T47D (cell line): Measurements from ENCODE around the gene KIF16B.

Experiments used
- DNase-seq, 2 experiments: peaks; one replicate each; pipeline versions ENCODE4 v3.0.0 to v3.0.0-alpha.2; 2011 to 2012; ENCODE audit warnings: low read depth in 1 of 2, low spot score in 1 of 2
- JUND ChIP-seq: IDR thresholded peaks from 2 replicates; pipeline ENCODE4 v1.6.1; 2012; ENCODE audit warnings: low read depth
- in situ Hi-C: cut with HindIII; loops from 2 replicates; pipeline ENCODE4 v1.10.0; 2016; ENCODE audit warnings: low sequenced_read_pairs, low pct_unique_long_range_greater_than_20kb

Gene KIF16B

DNA sequence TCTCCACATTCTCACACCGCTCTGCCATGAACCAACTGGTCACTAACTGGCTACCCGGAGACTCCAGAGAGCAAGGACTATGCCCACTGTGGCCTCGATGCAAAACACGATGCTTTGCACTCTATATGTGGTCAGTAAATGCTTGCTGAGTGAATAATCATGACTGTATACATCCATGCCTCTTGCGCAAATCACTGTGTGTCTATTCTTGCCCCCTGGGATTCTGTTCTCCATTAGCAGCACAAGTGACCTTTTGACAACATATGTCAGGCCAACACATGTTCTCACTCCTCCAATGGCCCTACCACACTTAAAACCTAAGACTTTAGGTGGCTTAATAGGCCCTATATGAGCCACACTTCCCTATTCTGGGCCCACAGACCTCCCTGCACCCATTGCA, 16.9 kb downstream of the KIF16B start:
- in situ Hi-C loops = no loop called here
- DNase-seq = no peak
- TF ChIP-seq JUND = no peak

GRCh38 chr20:16555754-16556153, 17.5 kb downstream of the KIF16B start:
- TF ChIP-seq JUND = no peak
- no peak for DNase-seq

DNA sequence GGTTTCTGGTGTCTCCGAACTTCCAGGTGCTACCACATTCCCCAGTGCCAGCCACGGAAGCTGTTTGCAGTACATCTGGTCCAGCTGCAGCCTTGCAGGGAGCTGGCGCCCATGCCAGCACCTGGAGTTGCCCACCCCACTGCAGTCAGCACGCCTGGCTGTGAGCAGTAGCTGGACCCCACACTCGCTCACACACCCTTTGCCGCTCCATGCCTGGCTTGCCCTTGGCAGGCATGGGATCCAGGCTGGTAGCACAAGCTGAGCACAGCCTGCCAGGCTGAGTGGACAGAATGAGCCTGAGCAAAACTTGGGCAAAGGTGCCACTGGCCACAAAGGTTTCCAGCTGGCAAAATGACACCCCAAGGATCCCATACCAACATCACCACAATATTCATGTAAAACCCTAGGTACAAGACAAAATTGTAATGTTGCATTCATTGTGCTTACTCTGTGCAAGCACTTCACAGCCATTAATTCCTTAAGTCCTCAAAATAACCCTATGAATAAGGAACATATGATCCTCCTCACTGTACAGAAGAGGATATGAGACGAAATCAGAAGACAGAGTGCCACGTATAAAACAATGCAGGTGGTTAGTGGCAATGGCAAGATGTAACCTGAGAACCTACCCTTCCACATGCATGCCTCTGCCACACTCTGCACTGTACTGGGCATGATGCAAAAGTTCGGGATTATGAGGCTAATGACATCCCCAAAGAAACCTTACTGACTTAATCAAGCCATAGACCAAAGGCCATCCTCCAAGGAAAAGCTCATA, 18.3 kb downstream of the KIF16B start:
- in situ Hi-C loops = no loop called here
- TF ChIP-seq JUND = no peak

More at GRCh38 chr20:16555754-16556153, 17.5 kb downstream of the KIF16B start:
- in situ Hi-C loops = no loop called here

DNA sequence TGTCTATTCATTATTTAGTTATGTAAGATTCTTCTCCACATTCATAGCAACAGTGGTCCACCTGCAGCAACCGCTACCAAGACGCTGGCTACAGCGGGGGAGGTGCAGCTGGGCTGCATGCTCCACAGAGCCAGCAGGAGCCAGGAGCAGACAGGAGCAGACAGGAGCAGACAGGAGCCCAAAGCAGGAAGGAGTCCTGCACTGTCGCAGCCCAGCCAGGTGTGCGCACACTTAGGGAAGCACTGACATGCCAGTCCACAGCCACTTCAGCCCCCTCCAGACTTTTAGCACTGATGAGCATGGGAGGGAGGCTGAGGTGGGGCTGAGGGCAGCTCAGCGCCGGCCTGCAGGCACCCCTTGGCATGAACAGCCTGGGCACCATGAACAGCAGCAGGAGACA, 19.6 kb downstream of the KIF16B start:
- in situ Hi-C loops = no loop called here

More for the DNA sequence above, 18.3 kb downstream of the KIF16B start:
- DNase-seq = peak in 1 of 2 experiments; percentile 36

GRCh38 chr20:16553101-16553500, 20.1 kb downstream of the KIF16B start:
- no peak for TF ChIP-seq JUND
- no peak for DNase-seq
- in situ Hi-C loops = no loop called here

More for the DNA sequence above, 19.6 kb downstream of the KIF16B start:
- no peak for TF ChIP-seq JUND
- no peak for DNase-seq

GRCh38 chr20:16552015-16552414, 21.2 kb downstream of the KIF16B start:
- no peak for DNase-seq
- TF ChIP-seq JUND = no peak
- in situ Hi-C loops = no loop called here

- in situ Hi-C loops = no loop called here
- peak in 1 of 2 experiments; percentile 74 for DNase-seq
- no peak for TF ChIP-seq JUND
Measured at GRCh38 chr20:16551607-16552006, 21.6 kb downstream of the KIF16B start.

GRCh38 chr20:16548068-16548672, 25.1 kb downstream of the KIF16B start:
- in situ Hi-C loops = no loop called here
- TF ChIP-seq JUND = no peak
- no peak for DNase-seq

- no peak for DNase-seq
- no peak for TF ChIP-seq JUND
- in situ Hi-C loops = no loop called here
Measured at GRCh38 chr20:16544949-16545348, 28.3 kb downstream of the KIF16B start.

GRCh38 chr20:16542477-16542876, 30.8 kb downstream of the KIF16B start:
- no peak for TF ChIP-seq JUND
- in situ Hi-C loops = no loop called here

GRCh38 chr20:16541878-16542277, 31.4 kb downstream of the KIF16B start:
- in situ Hi-C loops = no loop called here
- DNase-seq = no peak
- no peak for TF ChIP-seq JUND

More at GRCh38 chr20:16542477-16542876, 30.8 kb downstream of the KIF16B start:
- peak in 1 of 2 experiments; percentile 67 for DNase-seq

DNA sequence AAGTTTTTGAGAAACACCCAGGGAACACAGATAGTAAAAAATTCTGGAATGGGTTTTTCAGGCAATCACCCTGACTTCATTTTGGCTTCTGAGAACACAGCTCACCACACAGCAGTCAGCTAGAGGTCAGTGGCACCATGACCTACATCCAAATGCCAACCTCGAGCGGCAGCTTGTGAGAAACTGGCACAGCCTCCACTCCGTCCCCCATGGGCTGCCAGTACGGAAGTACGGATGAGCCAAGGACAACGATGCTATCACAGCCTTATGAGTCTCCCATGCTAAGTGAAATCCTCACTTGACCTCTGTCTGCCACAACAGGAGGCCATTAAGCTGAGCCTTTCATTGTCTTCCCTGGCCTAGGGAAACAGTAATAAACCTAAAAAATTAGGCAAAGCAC, 32.0 kb downstream of the KIF16B start:
- DNase-seq = peak in 1 of 2 experiments; percentile 81
- in situ Hi-C loops = no loop called here
- no peak for TF ChIP-seq JUND

DNA sequence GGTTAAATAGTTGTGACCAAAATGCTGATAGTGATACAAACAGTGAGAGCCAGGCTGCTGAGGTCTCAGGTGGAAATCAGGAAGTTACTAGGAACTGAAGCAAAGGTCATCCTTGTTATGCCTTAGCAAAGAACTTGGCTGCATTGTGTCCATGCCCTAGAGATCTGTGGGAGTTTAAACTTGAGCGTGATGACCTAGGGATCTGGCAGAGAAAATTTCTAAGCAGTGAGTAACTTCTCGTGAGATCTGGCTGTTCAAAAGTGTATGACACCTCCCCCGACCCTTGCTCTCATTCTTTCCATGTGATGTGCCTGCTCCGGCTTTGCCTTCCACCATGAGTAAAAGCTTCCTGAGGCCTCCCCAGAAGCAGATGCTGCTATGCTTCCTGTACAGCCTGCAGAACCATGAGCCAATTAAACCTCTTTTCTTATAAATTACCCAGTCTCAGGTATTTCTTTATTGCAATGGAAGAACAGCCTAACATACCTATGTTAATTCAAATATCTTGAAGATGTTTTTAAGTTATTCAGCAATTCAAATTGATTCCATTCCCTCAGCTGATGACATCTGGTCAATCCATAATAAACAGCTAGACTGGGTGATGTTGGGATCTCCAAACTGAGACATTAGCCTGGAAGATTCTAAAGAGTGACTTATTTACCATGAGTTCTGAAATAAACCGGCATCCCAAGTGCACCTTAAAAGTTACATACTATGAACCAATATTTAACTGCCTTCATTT, 33.8 kb downstream of the KIF16B start:
- no peak for TF ChIP-seq JUND
- in situ Hi-C loops = no loop called here
- no peak for DNase-seq
